Liver (tissue), 9 donors: ENCODE data around the gene RGS7. TPM values are rescaled to one million over a fixed set of nuclear protein-coding genes. Genes with fewer than 3 reads are reported as not detected.

Experiments used
- DNase-seq: peaks from one replicate; pipeline ENCODE4 v3.0.0-alpha.2; 2017; ENCODE audit warnings: low spot score
- H3K27ac ChIP-seq, 2 donors: one replicate each; pipeline ENCODE4 v1.7.0; 2013; ENCODE audit warnings: inconsistent platforms in 2 of 2, low read length in 2 of 2, control low read depth in 1 of 2, low read depth in 1 of 2, mild to moderate bottlenecking in 1 of 2
- H3K27me3 ChIP-seq, 4 donors: one replicate each; pipeline versions ENCODE4 v1.6.1 to v1.7.0; 2013; ENCODE audit warnings: low read length in 3 of 4, inconsistent platforms in 1 of 4, mild to moderate bottlenecking in 1 of 4, moderate library complexity in 1 of 4; ENCODE audit not compliant: control insufficient read depth in 4 of 4, insufficient read depth in 4 of 4
- H3K36me3 ChIP-seq, 4 donors: one replicate each; pipeline versions ENCODE4 v1.6.1 to v1.7.0; 2013; ENCODE audit warnings: low read length in 3 of 4, mild to moderate bottlenecking in 3 of 4, low read depth in 1 of 4, moderate library complexity in 1 of 4; ENCODE audit not compliant: control insufficient read depth in 4 of 4, insufficient read depth in 3 of 4
- H3K4me1 ChIP-seq, 4 donors: one replicate each; pipeline versions ENCODE4 v1.6.1 to v1.7.0; 2013; ENCODE audit warnings: low read length in 3 of 4, mild to moderate bottlenecking in 3 of 4, moderate library complexity in 1 of 4; ENCODE audit not compliant: control insufficient read depth in 4 of 4, insufficient read depth in 4 of 4
- H3K4me3 ChIP-seq, 3 donors: one replicate each; pipeline versions ENCODE4 v1.6.1 to v1.7.0; 2013; ENCODE audit warnings: low read length in 3 of 3, control low read depth in 1 of 3, low read depth in 1 of 3, mild to moderate bottlenecking in 1 of 3
- H3K9ac ChIP-seq, 2 donors: one replicate each; pipeline ENCODE4 v1.7.0; 2013; ENCODE audit warnings: low read length in 2 of 2, mild to moderate bottlenecking in 2 of 2, moderate library complexity in 2 of 2, control low read depth in 1 of 2, low read depth in 1 of 2
- H3K9me3 ChIP-seq, 4 donors: one replicate each; pipeline versions ENCODE4 v1.6.1 to v1.7.0; 2013; ENCODE audit warnings: low read length in 3 of 4; ENCODE audit not compliant: control insufficient read depth in 4 of 4
- ATF3 ChIP-seq: IDR thresholded peaks from 2 replicates; pipeline ENCODE4 v1.6.1; 2016; ENCODE audit warnings: antibody characterized with exemption
- CTCF ChIP-seq: fragments of 150-350 bp; IDR thresholded peaks from 2 replicates; pipeline ENCODE4 v1.5.1; 2017; ENCODE audit warnings: improper control_type of control experiment, low read depth, low read length; ENCODE audit not compliant: missing input control
- EGR1 ChIP-seq, 2 donors: IDR thresholded peaks; 2 replicates each; pipeline ENCODE4 v1.6.1; 2016 to 2018; ENCODE audit warnings: antibody characterized with exemption in 2 of 2, low read depth in 2 of 2
- FOXA1 ChIP-seq: IDR thresholded peaks from 2 replicates; pipeline ENCODE4 v1.6.1; 2016; ENCODE audit warnings: antibody characterized with exemption
- FOXA2 ChIP-seq: IDR thresholded peaks from 2 replicates; pipeline ENCODE4 v1.6.1; 2016; ENCODE audit warnings: antibody characterized with exemption
- GABPA ChIP-seq, 2 donors: IDR thresholded peaks in 1 of 2; conservative IDR thresholded peaks in 1 of 2; 2 replicates each; pipeline ENCODE4 v1.6.1; 2016; ENCODE audit warnings: antibody characterized with exemption in 2 of 2, mild to moderate bottlenecking in 1 of 2, moderate library complexity in 1 of 2
- HNF4A ChIP-seq, 2 donors: conservative IDR thresholded peaks; 2 replicates each; pipeline ENCODE4 v1.6.1; 2016; ENCODE audit warnings: antibody characterized with exemption in 2 of 2, mild to moderate bottlenecking in 2 of 2
- HNF4G ChIP-seq: IDR thresholded peaks from 2 replicates; pipeline ENCODE4 v1.6.1; 2016; ENCODE audit warnings: antibody characterized with exemption
- JUND ChIP-seq, 2 donors: IDR thresholded peaks; 2 replicates each; pipeline ENCODE4 v1.6.1; 2016; ENCODE audit warnings: antibody characterized with exemption in 2 of 2
- MAX ChIP-seq: IDR thresholded peaks from 2 replicates; pipeline ENCODE4 v1.6.1; 2016; ENCODE audit warnings: antibody characterized with exemption
- NR2F2 ChIP-seq: IDR thresholded peaks from 2 replicates; pipeline ENCODE4 v1.6.1; 2016; ENCODE audit warnings: antibody characterized with exemption
- RAD21 ChIP-seq, 2 donors: IDR thresholded peaks; 2 replicates each; pipeline ENCODE4 v1.6.1; 2016; ENCODE audit warnings: antibody characterized with exemption in 2 of 2, mild to moderate bottlenecking in 2 of 2
- REST ChIP-seq: IDR thresholded peaks from 2 replicates; pipeline ENCODE4 v1.6.1; 2016; ENCODE audit warnings: antibody characterized with exemption, mild to moderate bottlenecking
- RXRA ChIP-seq, 2 donors: IDR thresholded peaks; 2 replicates each; pipeline ENCODE4 v1.6.1; 2017 to 2018; ENCODE audit warnings: antibody characterized with exemption in 2 of 2, mild to moderate bottlenecking in 1 of 2
- SP1 ChIP-seq: IDR thresholded peaks from 2 replicates; pipeline ENCODE4 v1.6.1; 2018; ENCODE audit warnings: antibody characterized with exemption, mild to moderate bottlenecking
- YY1 ChIP-seq: IDR thresholded peaks from 2 replicates; pipeline ENCODE4 v1.6.1; 2016; ENCODE audit warnings: antibody characterized with exemption, mild to moderate bottlenecking
- ZBTB33 ChIP-seq: IDR thresholded peaks from 2 replicates; pipeline ENCODE4 v1.6.1; 2016; ENCODE audit warnings: antibody characterized with exemption
- WGBS: extraction: QIAGEN DNeasy Blood & Tissue Kit; methylation state at CpG from one replicate; pipeline ENCODE4 v1.1.7; 2013; 5-methylcytosine and 5-hydroxymethylcytosine counted together
- polyA plus RNA-seq, 2 donors: library from polyadenylated mRNA; stranded (reverse) in 1 of 2; unstranded in 1 of 2; fragments of 200-250 nt in 1 of 2; fragments of >200 nt in 1 of 2; fragmentation: Nextera tagmentation in 1 of 2; extraction: Ambion mirVana in 1 of 2; gene quantifications; one replicate each; pipeline versions ENCODE4 v1.2.1 to v1.2.3, GENCODE V29; 2013 to 2015
- total RNA-seq, 2 donors: library from RNA; depleted of rRNA; stranded (reverse); fragments of >200 nt; gene quantifications; one replicate each; pipeline ENCODE4 v1.2.3, GENCODE V29; 2014
- donor health status: healthy.
- donor health status: healthy.
- donor health status: healthy.
- donor health status: healthy.
- donor health status: healthy.

RGS7 gene
- total and polyA plus RNA-seq, 4 donors, result 0.05 to 0.18 TPM; not detected in 2

GRCh38 chr1:240739754-240740153 is 617.3 kb downstream of the RGS7 start:
- no peak for TF ChIP-seq JUND (IDR thresholded peaks at IDR 0.05)
- no peak for TF ChIP-seq FOXA1
- no peak for TF ChIP-seq MAX
- no peak for TF ChIP-seq CTCF
- no peak for TF ChIP-seq ATF3
- TF ChIP-seq HNF4G, result no peak
- no peak for TF ChIP-seq YY1
- no peak for TF ChIP-seq GABPA (IDR thresholded peaks at IDR 0.05 in 1 of 2, conservative IDR thresholded peaks at IDR 0.05 in 1 of 2)
- no peak for TF ChIP-seq HNF4A (conservative IDR thresholded peaks at IDR 0.05)
- no peak for TF ChIP-seq FOXA2
- TF ChIP-seq NR2F2, result no peak
- no peak for TF ChIP-seq EGR1 (IDR thresholded peaks at IDR 0.05; ENCODE audit: low read depth in 2 of 2)
- TF ChIP-seq REST, result no peak
- no peak for TF ChIP-seq SP1
- no peaks in the 10 kb centered on the region for H3K27me3 ChIP-seq
- DNase-seq, result no peak
- no peaks in the 10 kb centered on the region for H3K36me3 ChIP-seq
- WGBS, result 59% methylated on average over 1 of the region's 1 CpG
- H3K9me3 ChIP-seq, result no peaks in the 10 kb centered on the region
- H3K4me3 ChIP-seq, result no peak overlapping the region
- H3K27ac ChIP-seq, result no peak overlapping the region
- H3K4me1 ChIP-seq, result no peaks in the 10 kb centered on the region
- no peak overlapping the region for H3K9ac ChIP-seq

- Histone ChIP-seq H3K27me3 (no peaks in the 10 kb centered on the region), H3K9me3 (peaks cover 0 to 1% (median 0%) of the 10 kb centered on the region in 4 donors), H3K27ac (no peak overlapping the region), H3K4me1 (no peaks in the 10 kb centered on the region), H3K36me3 (no peaks in the 10 kb centered on the region), H3K9ac (no peak overlapping the region), H3K4me3 (no peak overlapping the region)
- no peak for DNase-seq
- TF ChIP-seq GABPA (IDR thresholded peaks at IDR 0.05 in 1 of 2, conservative IDR thresholded peaks at IDR 0.05 in 1 of 2), result no peak
- no peak for TF ChIP-seq RXRA (IDR thresholded peaks at IDR 0.05)
- TF ChIP-seq RAD21 (IDR thresholded peaks at IDR 0.05), result no peak
- no peak for TF ChIP-seq EGR1 (IDR thresholded peaks at IDR 0.05; ENCODE audit: low read depth in 2 of 2)
- no peak for TF ChIP-seq CTCF
- no peak for TF ChIP-seq FOXA1
- no peak for TF ChIP-seq HNF4A (conservative IDR thresholded peaks at IDR 0.05)
- no peak for TF ChIP-seq ZBTB33
- no peak for TF ChIP-seq FOXA2
- TF ChIP-seq REST, result no peak
Measured at GRCh38 chr1:240739139-240739538, 617.9 kb downstream of the RGS7 start.
